Panc1 (cell line): ENCODE data around the gene TMSB10. TPM values are rescaled to one million over a fixed set of nuclear protein-coding genes. Genes with fewer than 3 reads are reported as not detected.

Experiments
- ATAC-seq: fragments of 200-7000 bp; cut with Tn5 transposase; 2 replicates; pipeline ENCODE4 v1.9.1; 2020; ENCODE audit warnings: mild to moderate bottlenecking, moderate library complexity
- BruUV-seq: library from RNA; stranded (reverse); fragments of 400-500 nt; replicated peaks from 2 replicates; lab custom pipeline; 2021; lab: Mats Ljungman, UMichigan
- CTCF ChIA-PET: fragments of 300-600 bp; sonication (Branson Sonifier 250); formaldehyde crosslinking; loops from one replicate; lab custom pipeline; 2022; ENCODE audit warnings: antibody characterized with exemption; lab: Charles Lee
- POLR2A ChIA-PET: fragments of 300-600 bp; sonication (Branson Sonifier 250); formaldehyde crosslinking; loops from one replicate; lab custom pipeline; 2022; ENCODE audit warnings: antibody characterized with exemption; lab: Charles Lee
- DNase-seq: peaks from one replicate; pipeline ENCODE4 v3.0.0-alpha.2; 2010; ENCODE audit warnings: low read depth, low spot score
- H3K27ac ChIP-seq: 2 replicates; pipeline ENCODE4 v1.5.1; 2011; ENCODE audit warnings: mild to moderate bottlenecking, low read length, inconsistent platforms
- H3K27me3 ChIP-seq: fragments of 200-500 bp; sonication (Bioruptor generic); 2 replicates; pipeline ENCODE4 v1.6.0; 2014; ENCODE audit warnings: low read length, inconsistent platforms; ENCODE audit not compliant: control insufficient read depth, insufficient read depth
- H3K36me3 ChIP-seq: fragments of 200-500 bp; sonication (Bioruptor generic); 2 replicates; pipeline ENCODE4 v1.5.1; 2014; ENCODE audit warnings: inconsistent platforms, mild to moderate bottlenecking, low read length, moderate library complexity; ENCODE audit not compliant: control insufficient read depth, insufficient read depth
- H3K4me1 ChIP-seq: 2 replicates; pipeline ENCODE4 v1.5.1; 2011; ENCODE audit warnings: inconsistent platforms, mild to moderate bottlenecking, low read length, moderate library complexity; ENCODE audit not compliant: control insufficient read depth, insufficient read depth
- H3K4me3 ChIP-seq, 2 experiments: 2 replicates each; pipeline ENCODE4 v1.5.1; 2011 to 2012; ENCODE audit warnings: low read depth in 2 of 2, low read length in 2 of 2, mild to moderate bottlenecking in 2 of 2, inconsistent platforms in 1 of 2, moderate library complexity in 1 of 2
- H3K9me3 ChIP-seq: fragments of 200-500 bp; sonication (Bioruptor generic); 2 replicates; pipeline ENCODE4 v1.5.1; 2014; ENCODE audit warnings: low read depth, mild to moderate bottlenecking, inconsistent platforms, low read length, moderate library complexity; ENCODE audit not compliant: control insufficient read depth, insufficient read depth
- POLR2AphosphoS5 ChIP-seq: IDR thresholded peaks from 2 replicates; pipeline ENCODE4 v1.6.1; 2012; ENCODE audit warnings: mild to moderate bottlenecking, low read depth, low read length, moderate library complexity
- SIN3A ChIP-seq: IDR thresholded peaks from 2 replicates; pipeline ENCODE4 v1.6.1; 2012; ENCODE audit warnings: low read depth, mild to moderate bottlenecking, low read length, moderate library complexity, borderline replicate concordance; ENCODE audit not compliant: insufficient read depth
- TCF7L2 ChIP-seq: IDR thresholded peaks from 2 replicates; pipeline ENCODE4 v1.6.1; 2011; ENCODE audit warnings: mild to moderate bottlenecking, low read depth, low read length, inconsistent platforms
- in situ Hi-C: cut with HindIII; loops from 2 replicates; pipeline ENCODE4 v1.10.0; 2016; ENCODE audit warnings: low sequenced_read_pairs, low pct_unique_long_range_greater_than_20kb
- intact Hi-C: fragments of 100-400 bp; cut with micrococcal nuclease; formaldehyde crosslinking; loops from one replicate; pipeline ENCODE4 v1.10.0; 2022; ENCODE audit not compliant: unreplicated experiment
- total RNA-seq: library from RNA; stranded (reverse); gene quantifications from one replicate; pipeline ENCODE4 v1.2.1, GENCODE V29; 2021; ENCODE audit not compliant: unreplicated experiment
- TF ChIP-seq, protein P1 (sequence below): fragments of 450-650 bp; IDR thresholded peaks from 2 replicates; pipeline ENCODE4 v1.5.1; 2017; ENCODE audit warnings: mild to moderate bottlenecking
- TF ChIP-seq, protein P2 (sequence below), 2 experiments: IDR thresholded peaks; 2 replicates each; pipeline ENCODE4 v1.6.1; 2011 to 2012; ENCODE audit warnings: low read depth in 2 of 2, control low read depth in 1 of 2, low read length in 1 of 2, mild to moderate bottlenecking in 1 of 2, moderate library complexity in 1 of 2; ENCODE audit not compliant: insufficient read depth in 1 of 2

TMSB10 gene
- total RNA-seq, 1 experiment from 2014 or later, result 1,916 TPM

DNA sequence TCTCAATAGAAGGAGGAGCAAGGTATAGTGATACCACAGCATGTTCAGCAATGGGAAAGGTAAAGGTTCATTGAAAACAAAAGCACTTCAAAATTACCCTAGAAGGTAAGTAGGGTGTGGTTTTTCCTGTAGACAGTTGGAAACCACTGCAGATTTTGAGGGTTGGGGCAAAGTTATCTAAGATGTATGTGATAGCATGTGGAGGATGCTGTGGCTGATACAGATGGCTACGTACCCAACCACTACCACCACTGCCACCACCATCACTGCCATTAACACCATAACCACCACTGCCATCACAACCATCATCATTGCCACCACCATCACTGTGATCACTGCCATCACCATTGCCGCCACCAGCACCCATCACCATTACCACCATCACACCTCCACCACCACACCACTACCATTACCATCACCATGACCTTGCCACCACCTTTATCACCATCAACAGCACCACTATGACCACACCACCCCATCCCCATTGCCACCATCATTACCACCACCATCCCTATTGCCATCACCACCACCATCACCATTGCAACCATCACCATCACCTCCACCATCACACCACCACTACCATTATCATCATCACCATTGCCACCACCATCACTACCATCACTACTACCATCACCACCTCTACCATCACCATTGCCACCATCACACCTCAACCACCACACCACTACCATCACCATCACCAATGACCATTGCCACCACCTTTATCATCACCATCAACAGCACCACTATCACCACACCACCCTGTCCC is 3.7 kb downstream of the TMSB10 start:
- DNase-seq (no peak), ATAC-seq (no peak)
- H3K27me3 ChIP-seq, result no peaks in the 10 kb centered on the region
- ChIA-PET CTCF (no interaction called here), POLR2A (interaction anchor here (0.9 kb wide), 1 partner anchor 91 kb away, joined by 3 read pairs; no protein-coding TSS in a partner anchor)
- no peaks in the 10 kb centered on the region for H3K9me3 ChIP-seq
- TF ChIP-seq, protein P1, sequence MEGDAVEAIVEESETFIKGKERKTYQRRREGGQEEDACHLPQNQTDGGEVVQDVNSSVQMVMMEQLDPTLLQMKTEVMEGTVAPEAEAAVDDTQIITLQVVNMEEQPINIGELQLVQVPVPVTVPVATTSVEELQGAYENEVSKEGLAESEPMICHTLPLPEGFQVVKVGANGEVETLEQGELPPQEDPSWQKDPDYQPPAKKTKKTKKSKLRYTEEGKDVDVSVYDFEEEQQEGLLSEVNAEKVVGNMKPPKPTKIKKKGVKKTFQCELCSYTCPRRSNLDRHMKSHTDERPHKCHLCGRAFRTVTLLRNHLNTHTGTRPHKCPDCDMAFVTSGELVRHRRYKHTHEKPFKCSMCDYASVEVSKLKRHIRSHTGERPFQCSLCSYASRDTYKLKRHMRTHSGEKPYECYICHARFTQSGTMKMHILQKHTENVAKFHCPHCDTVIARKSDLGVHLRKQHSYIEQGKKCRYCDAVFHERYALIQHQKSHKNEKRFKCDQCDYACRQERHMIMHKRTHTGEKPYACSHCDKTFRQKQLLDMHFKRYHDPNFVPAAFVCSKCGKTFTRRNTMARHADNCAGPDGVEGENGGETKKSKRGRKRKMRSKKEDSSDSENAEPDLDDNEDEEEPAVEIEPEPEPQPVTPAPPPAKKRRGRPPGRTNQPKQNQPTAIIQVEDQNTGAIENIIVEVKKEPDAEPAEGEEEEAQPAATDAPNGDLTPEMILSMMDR, result no peak
- TF ChIP-seq TCF7L2, result no peak
- TF ChIP-seq, protein P2, sequence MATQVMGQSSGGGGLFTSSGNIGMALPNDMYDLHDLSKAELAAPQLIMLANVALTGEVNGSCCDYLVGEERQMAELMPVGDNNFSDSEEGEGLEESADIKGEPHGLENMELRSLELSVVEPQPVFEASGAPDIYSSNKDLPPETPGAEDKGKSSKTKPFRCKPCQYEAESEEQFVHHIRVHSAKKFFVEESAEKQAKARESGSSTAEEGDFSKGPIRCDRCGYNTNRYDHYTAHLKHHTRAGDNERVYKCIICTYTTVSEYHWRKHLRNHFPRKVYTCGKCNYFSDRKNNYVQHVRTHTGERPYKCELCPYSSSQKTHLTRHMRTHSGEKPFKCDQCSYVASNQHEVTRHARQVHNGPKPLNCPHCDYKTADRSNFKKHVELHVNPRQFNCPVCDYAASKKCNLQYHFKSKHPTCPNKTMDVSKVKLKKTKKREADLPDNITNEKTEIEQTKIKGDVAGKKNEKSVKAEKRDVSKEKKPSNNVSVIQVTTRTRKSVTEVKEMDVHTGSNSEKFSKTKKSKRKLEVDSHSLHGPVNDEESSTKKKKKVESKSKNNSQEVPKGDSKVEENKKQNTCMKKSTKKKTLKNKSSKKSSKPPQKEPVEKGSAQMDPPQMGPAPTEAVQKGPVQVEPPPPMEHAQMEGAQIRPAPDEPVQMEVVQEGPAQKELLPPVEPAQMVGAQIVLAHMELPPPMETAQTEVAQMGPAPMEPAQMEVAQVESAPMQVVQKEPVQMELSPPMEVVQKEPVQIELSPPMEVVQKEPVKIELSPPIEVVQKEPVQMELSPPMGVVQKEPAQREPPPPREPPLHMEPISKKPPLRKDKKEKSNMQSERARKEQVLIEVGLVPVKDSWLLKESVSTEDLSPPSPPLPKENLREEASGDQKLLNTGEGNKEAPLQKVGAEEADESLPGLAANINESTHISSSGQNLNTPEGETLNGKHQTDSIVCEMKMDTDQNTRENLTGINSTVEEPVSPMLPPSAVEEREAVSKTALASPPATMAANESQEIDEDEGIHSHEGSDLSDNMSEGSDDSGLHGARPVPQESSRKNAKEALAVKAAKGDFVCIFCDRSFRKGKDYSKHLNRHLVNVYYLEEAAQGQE (IDR thresholded peaks at IDR 0.05; ENCODE audit: insufficient read depth in 1 of 2, low read depth in 2 of 2, low read length in 1 of 2), result no peak
- TF ChIP-seq SIN3A, result no peak
- TF ChIP-seq POLR2AphosphoS5, result no peak; the same call in 1 of the 2 replicates
- intact Hi-C loops, result no loop called here
- H3K4me3 ChIP-seq, result no peak overlapping the region
- no TSS peak for BruUV-seq
- no peak overlapping the region for H3K27ac ChIP-seq
- in situ Hi-C loops, result no loop called here
- H3K4me1 ChIP-seq, result peaks cover 18% of the 10 kb centered on the region
- no peaks in the 10 kb centered on the region; the same call in 1 of the 2 replicates for H3K36me3 ChIP-seq

DNA sequence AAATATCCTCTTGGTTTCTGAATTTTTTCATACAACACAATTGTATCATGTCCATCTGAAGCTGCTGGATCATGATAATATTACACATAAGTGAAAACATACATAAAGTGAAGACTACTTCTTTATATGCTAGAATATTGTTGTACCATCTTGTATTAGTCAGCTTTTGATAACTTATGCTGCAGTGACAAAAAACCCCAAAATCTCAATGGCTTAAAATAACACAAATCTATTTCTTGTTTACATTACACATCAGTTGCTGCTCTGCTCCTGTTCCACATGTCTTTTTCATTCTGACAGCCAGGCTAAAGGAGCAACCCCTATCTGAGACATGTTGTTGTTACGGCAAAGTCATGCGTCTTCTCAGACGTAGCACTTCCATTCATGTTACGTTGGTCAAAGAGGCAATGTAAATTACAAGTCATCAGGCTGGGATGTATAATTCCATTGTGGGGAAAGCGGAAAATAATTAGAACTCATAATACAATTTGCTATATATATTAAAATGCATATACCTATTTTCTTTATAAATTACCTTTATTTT is 5.8 kb downstream of the TMSB10 start:
- no TSS peak for BruUV-seq
- Histone ChIP-seq H3K4me1 (peaks cover 12% of the 10 kb centered on the region), H3K27me3 (no peaks in the 10 kb centered on the region), H3K9me3 (no peaks in the 10 kb centered on the region), H3K36me3 (no peaks in the 10 kb centered on the region; the same call in 1 of the 2 replicates), H3K27ac (no peak overlapping the region), H3K4me3 (no peak overlapping the region)
- intact Hi-C loops, result no loop called here
- ATAC-seq, result no peak
- in situ Hi-C loops, result no loop called here
- POLR2A ChIA-PET, result interaction anchor here (0.6 kb wide), 1 partner anchor 447 kb away, joined by 3 read pairs; no protein-coding TSS in a partner anchor
- DNase-seq, result no peak
- CTCF ChIA-PET, result no interaction called here
- TF ChIP-seq SIN3A, result no peak
